Panc1 (cell line): ENCODE data around the gene TERT.

Source experiments
- POLR2AphosphoS5 ChIP-seq: IDR thresholded peaks from 2 replicates; pipeline ENCODE4 v1.6.1; 2012; ENCODE audit warnings: mild to moderate bottlenecking, low read depth, low read length, moderate library complexity
- SIN3A ChIP-seq: IDR thresholded peaks from 2 replicates; pipeline ENCODE4 v1.6.1; 2012; ENCODE audit warnings: low read depth, mild to moderate bottlenecking, low read length, moderate library complexity, borderline replicate concordance; ENCODE audit not compliant: insufficient read depth
- TCF7L2 ChIP-seq: IDR thresholded peaks from 2 replicates; pipeline ENCODE4 v1.6.1; 2011; ENCODE audit warnings: mild to moderate bottlenecking, low read depth, low read length, inconsistent platforms
- TF ChIP-seq, protein P1 (sequence below): fragments of 450-650 bp; IDR thresholded peaks from 2 replicates; pipeline ENCODE4 v1.5.1; 2017; ENCODE audit warnings: mild to moderate bottlenecking
- TF ChIP-seq, protein P2 (sequence below), 2 experiments: IDR thresholded peaks; 2 replicates each; pipeline ENCODE4 v1.6.1; 2011 to 2012; ENCODE audit warnings: low read depth in 2 of 2, control low read depth in 1 of 2, low read length in 1 of 2, mild to moderate bottlenecking in 1 of 2, moderate library complexity in 1 of 2; ENCODE audit not compliant: insufficient read depth in 1 of 2

- TF ChIP-seq, protein P1, sequence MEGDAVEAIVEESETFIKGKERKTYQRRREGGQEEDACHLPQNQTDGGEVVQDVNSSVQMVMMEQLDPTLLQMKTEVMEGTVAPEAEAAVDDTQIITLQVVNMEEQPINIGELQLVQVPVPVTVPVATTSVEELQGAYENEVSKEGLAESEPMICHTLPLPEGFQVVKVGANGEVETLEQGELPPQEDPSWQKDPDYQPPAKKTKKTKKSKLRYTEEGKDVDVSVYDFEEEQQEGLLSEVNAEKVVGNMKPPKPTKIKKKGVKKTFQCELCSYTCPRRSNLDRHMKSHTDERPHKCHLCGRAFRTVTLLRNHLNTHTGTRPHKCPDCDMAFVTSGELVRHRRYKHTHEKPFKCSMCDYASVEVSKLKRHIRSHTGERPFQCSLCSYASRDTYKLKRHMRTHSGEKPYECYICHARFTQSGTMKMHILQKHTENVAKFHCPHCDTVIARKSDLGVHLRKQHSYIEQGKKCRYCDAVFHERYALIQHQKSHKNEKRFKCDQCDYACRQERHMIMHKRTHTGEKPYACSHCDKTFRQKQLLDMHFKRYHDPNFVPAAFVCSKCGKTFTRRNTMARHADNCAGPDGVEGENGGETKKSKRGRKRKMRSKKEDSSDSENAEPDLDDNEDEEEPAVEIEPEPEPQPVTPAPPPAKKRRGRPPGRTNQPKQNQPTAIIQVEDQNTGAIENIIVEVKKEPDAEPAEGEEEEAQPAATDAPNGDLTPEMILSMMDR: no peak
- TF ChIP-seq TCF7L2: no peak
- no peak for TF ChIP-seq POLR2AphosphoS5
- TF ChIP-seq SIN3A: no peak
- TF ChIP-seq, protein P2, sequence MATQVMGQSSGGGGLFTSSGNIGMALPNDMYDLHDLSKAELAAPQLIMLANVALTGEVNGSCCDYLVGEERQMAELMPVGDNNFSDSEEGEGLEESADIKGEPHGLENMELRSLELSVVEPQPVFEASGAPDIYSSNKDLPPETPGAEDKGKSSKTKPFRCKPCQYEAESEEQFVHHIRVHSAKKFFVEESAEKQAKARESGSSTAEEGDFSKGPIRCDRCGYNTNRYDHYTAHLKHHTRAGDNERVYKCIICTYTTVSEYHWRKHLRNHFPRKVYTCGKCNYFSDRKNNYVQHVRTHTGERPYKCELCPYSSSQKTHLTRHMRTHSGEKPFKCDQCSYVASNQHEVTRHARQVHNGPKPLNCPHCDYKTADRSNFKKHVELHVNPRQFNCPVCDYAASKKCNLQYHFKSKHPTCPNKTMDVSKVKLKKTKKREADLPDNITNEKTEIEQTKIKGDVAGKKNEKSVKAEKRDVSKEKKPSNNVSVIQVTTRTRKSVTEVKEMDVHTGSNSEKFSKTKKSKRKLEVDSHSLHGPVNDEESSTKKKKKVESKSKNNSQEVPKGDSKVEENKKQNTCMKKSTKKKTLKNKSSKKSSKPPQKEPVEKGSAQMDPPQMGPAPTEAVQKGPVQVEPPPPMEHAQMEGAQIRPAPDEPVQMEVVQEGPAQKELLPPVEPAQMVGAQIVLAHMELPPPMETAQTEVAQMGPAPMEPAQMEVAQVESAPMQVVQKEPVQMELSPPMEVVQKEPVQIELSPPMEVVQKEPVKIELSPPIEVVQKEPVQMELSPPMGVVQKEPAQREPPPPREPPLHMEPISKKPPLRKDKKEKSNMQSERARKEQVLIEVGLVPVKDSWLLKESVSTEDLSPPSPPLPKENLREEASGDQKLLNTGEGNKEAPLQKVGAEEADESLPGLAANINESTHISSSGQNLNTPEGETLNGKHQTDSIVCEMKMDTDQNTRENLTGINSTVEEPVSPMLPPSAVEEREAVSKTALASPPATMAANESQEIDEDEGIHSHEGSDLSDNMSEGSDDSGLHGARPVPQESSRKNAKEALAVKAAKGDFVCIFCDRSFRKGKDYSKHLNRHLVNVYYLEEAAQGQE (IDR thresholded peaks at IDR 0.05; ENCODE audit: insufficient read depth in 1 of 2, low read depth in 2 of 2, low read length in 1 of 2): no peak
These were observed 42.1 kb upstream of the TERT start for GRCh38 chr5:1336749-1337488.
